H9 (cell line): ENCODE data around the gene ZNF346. TPM values are rescaled to one million over a fixed set of nuclear protein-coding genes. Genes with fewer than 3 reads are reported as not detected.

ENCODE experiments used
- DNase-seq: peaks from one replicate; pipeline ENCODE4 v3.0.0-alpha.2; 2017
- H2AFZ ChIP-seq: one replicate; pipeline ENCODE4 v1.6.1; 2013; ENCODE audit warnings: mild to moderate bottlenecking, low read length, control low read depth, moderate library complexity
- H2AK5ac ChIP-seq: 2 replicates; pipeline ENCODE4 v1.6.1; 2013; ENCODE audit warnings: low read length, control low read depth, mixed read lengths; ENCODE audit not compliant: insufficient read length
- H2BK120ac ChIP-seq: one replicate; pipeline ENCODE4 v1.6.1; 2013; ENCODE audit warnings: low read depth, mild to moderate bottlenecking, low read length, control low read depth, inconsistent platforms; ENCODE audit not compliant: poor library complexity, severe bottlenecking
- H2BK12ac ChIP-seq: 2 replicates; pipeline ENCODE4 v1.6.1; 2013; ENCODE audit warnings: low read length, control low read depth, mixed read lengths, low read depth; ENCODE audit not compliant: insufficient read length
- H2BK15ac ChIP-seq: 2 replicates; pipeline ENCODE4 v1.6.1; 2013; ENCODE audit warnings: low read depth, low read length, control low read depth
- H2BK20ac ChIP-seq: one replicate; pipeline ENCODE4 v1.6.1; 2013; ENCODE audit warnings: low read depth, mild to moderate bottlenecking, low read length, control low read depth, inconsistent platforms; ENCODE audit not compliant: poor library complexity, severe bottlenecking
- H2BK5ac ChIP-seq: 2 replicates; pipeline ENCODE4 v1.6.1; 2013; ENCODE audit warnings: low read length, control low read depth, mixed read lengths; ENCODE audit not compliant: insufficient read length
- H3K14ac ChIP-seq: 2 replicates; pipeline ENCODE4 v1.6.1; 2013; ENCODE audit warnings: low read length, control low read depth; ENCODE audit not compliant: insufficient read depth
- H3K18ac ChIP-seq: 2 replicates; pipeline ENCODE4 v1.6.1; 2013; ENCODE audit warnings: low read depth, mild to moderate bottlenecking, mixed read lengths, low read length, control low read depth; ENCODE audit not compliant: insufficient read length
- H3K23ac ChIP-seq: 2 replicates; pipeline ENCODE4 v1.6.1; 2013; ENCODE audit warnings: low read length, control low read depth, mixed read lengths, low read depth; ENCODE audit not compliant: insufficient read length
- H3K23me2 ChIP-seq: 2 replicates; pipeline ENCODE4 v1.6.1; 2013; ENCODE audit warnings: low read depth, mild to moderate bottlenecking, mixed read lengths, low read length, control low read depth; ENCODE audit not compliant: insufficient read length, poor library complexity, severe bottlenecking
- H3K27ac ChIP-seq: 2 replicates; pipeline ENCODE4 v1.5.1; 2013; ENCODE audit warnings: low read length, control low read depth, mixed read lengths, low read depth; ENCODE audit not compliant: insufficient read length
- H3K27me3 ChIP-seq: 2 replicates; pipeline ENCODE4 v1.6.1; 2013; ENCODE audit warnings: low read length, control low read depth, inconsistent platforms; ENCODE audit not compliant: insufficient read depth
- H3K4ac ChIP-seq: 2 replicates; pipeline ENCODE4 v1.6.1; 2013; ENCODE audit warnings: low read depth, mild to moderate bottlenecking, control low read depth, inconsistent platforms, low read length, moderate library complexity
- H3K4me1 ChIP-seq: 2 replicates; pipeline ENCODE4 v1.6.1; 2013; ENCODE audit warnings: low read length, control low read depth, inconsistent platforms; ENCODE audit not compliant: insufficient read depth
- H3K4me2 ChIP-seq: 2 replicates; pipeline ENCODE4 v1.6.1; 2013; ENCODE audit warnings: low read length, control low read depth, mixed read lengths; ENCODE audit not compliant: insufficient read length, insufficient read depth
- H3K56ac ChIP-seq: 2 replicates; pipeline ENCODE4 v1.6.1; 2013; ENCODE audit warnings: low read depth, mild to moderate bottlenecking, mixed read lengths, low read length, control low read depth; ENCODE audit not compliant: insufficient read length
- H3K79me1 ChIP-seq: 2 replicates; pipeline ENCODE4 v1.6.1; 2013; ENCODE audit warnings: low read depth, mild to moderate bottlenecking, moderate library complexity, low read length, control low read depth, inconsistent platforms; ENCODE audit not compliant: insufficient read depth, poor library complexity, severe bottlenecking
- H3K79me2 ChIP-seq: 2 replicates; pipeline ENCODE4 v1.6.1; 2013; ENCODE audit warnings: low read length, control low read depth, inconsistent platforms; ENCODE audit not compliant: insufficient read depth
- H3K9ac ChIP-seq: 2 replicates; pipeline ENCODE4 v1.6.1; 2013; ENCODE audit warnings: low read length, control low read depth, mixed read lengths; ENCODE audit not compliant: insufficient read length; ENCODE audit errors: extremely low read depth
- H3K9me3 ChIP-seq: one replicate; pipeline ENCODE4 v1.6.1; 2013; ENCODE audit warnings: low read depth, low read length, inconsistent platforms; ENCODE audit not compliant: control insufficient read depth
- H3T11ph ChIP-seq: one replicate; pipeline ENCODE4 v1.6.1; 2013; ENCODE audit warnings: mild to moderate bottlenecking, low read length, control low read depth, inconsistent platforms
- H4K20me1 ChIP-seq: one replicate; pipeline ENCODE4 v1.6.1; 2013; ENCODE audit not compliant: control insufficient read depth, insufficient read length, insufficient read depth
- H4K5ac ChIP-seq: 2 replicates; pipeline ENCODE4 v1.6.1; 2013; ENCODE audit warnings: low read depth, mild to moderate bottlenecking, mixed read lengths, low read length, control low read depth; ENCODE audit not compliant: insufficient read length
- H4K8ac ChIP-seq: replicated peaks from 2 replicates; pipeline ENCODE4 v1.6.1; 2013; ENCODE audit warnings: low read length, control low read depth, mixed read lengths, low read depth; ENCODE audit not compliant: insufficient read length
- H4K91ac ChIP-seq: 2 replicates; pipeline ENCODE4 v1.6.1; 2013; ENCODE audit warnings: low read depth, mild to moderate bottlenecking, moderate library complexity, mixed read lengths, low read length, control low read depth; ENCODE audit not compliant: insufficient read length
- H3K27ac Mint-ChIP-seq, 3 experiments: 2 replicates in 2 of 3; 3 replicates in 1 of 3; pipeline ENCODE4 v1.8.0; 2020 to 2021; ENCODE audit warnings: mixed read lengths in 3 of 3, mild to moderate bottlenecking in 1 of 3, moderate library complexity in 1 of 3
- H3K27me3 Mint-ChIP-seq: 2 replicates; pipeline ENCODE4 v1.8.0; 2021; ENCODE audit warnings: low read depth, mild to moderate bottlenecking, moderate library complexity, mixed read lengths
- H3K36me3 Mint-ChIP-seq, 3 experiments: 2 replicates in 2 of 3; 3 replicates in 1 of 3; pipeline ENCODE4 v1.8.0; 2020 to 2021; ENCODE audit warnings: low read depth in 3 of 3, mixed read lengths in 3 of 3; ENCODE audit not compliant: insufficient read depth in 1 of 3
- H3K4me1 Mint-ChIP-seq, 2 experiments: 2 replicates each; pipeline ENCODE4 v1.8.0; 2020; ENCODE audit warnings: mixed read lengths in 2 of 2
- H3K4me3 Mint-ChIP-seq, 2 experiments: 2 replicates in 1 of 2; 3 replicates in 1 of 2; pipeline ENCODE4 v1.8.0; 2020 to 2021; ENCODE audit warnings: mild to moderate bottlenecking in 2 of 2, mixed read lengths in 2 of 2, moderate library complexity in 1 of 2
- H3K9me3 Mint-ChIP-seq, 2 experiments: 2 replicates in 1 of 2; 3 replicates in 1 of 2; pipeline ENCODE4 v1.8.0; 2020; ENCODE audit warnings: mild to moderate bottlenecking in 2 of 2, mixed read lengths in 2 of 2, moderate library complexity in 1 of 2
- CTCF ChIP-seq: fragments of 200-600 bp; sonication (generic); conservative IDR thresholded peaks from 3 replicates; pipeline ENCODE4 v1.8.0; 2021; ENCODE audit warnings: antibody characterized with exemption, mild to moderate bottlenecking
- WGBS: extraction: QIAGEN DNeasy Blood & Tissue Kit; methylation state at CpG from one replicate; pipeline ENCODE4 v1.1.7; 2013; ENCODE audit warnings: missing lambda C conversion rate, low lambda C conversion rate, mixed read lengths; ENCODE audit not compliant: insufficient read length; ENCODE audit errors: extremely low coverage; 5-methylcytosine and 5-hydroxymethylcytosine counted together
- total RNA-seq: library from RNA; stranded (reverse); gene quantifications from 2 replicates; pipeline ENCODE4 v1.2.1, GENCODE V29; 2021

Gene ZNF346
- total RNA-seq, 1 experiment from 2014 or later, result 22.7 TPM

GRCh38 chr5:177081859-177082258 is 59.4 kb downstream of the ZNF346 start:
- no peak overlapping the region for H3K56ac ChIP-seq
- TF ChIP-seq CTCF, result no peak
- no peaks in the 10 kb centered on the region for H3K36me3 Mint-ChIP-seq
- WGBS, result no CpG with 5 or more reads among the region's 10 CpGs
- peaks cover 8% of the 10 kb centered on the region for H3K4me1 ChIP-seq
- H3K9me3 ChIP-seq, result no peaks in the 10 kb centered on the region
- H3K23ac ChIP-seq, result no peak overlapping the region
- H3K27me3 ChIP-seq, result no peaks in the 10 kb centered on the region
- H3K27me3 Mint-ChIP-seq, result no peaks in the 10 kb centered on the region
- no peaks in the 10 kb centered on the region for H3K79me1 ChIP-seq
- no peak overlapping the region for H2BK120ac ChIP-seq
- H4K91ac ChIP-seq, result no peak overlapping the region
- H3K27ac Mint-ChIP-seq, result no peak overlapping the region
- no peak overlapping the region for H3K27ac ChIP-seq
- H4K20me1 ChIP-seq, result no peaks in the 10 kb centered on the region
- H2AFZ ChIP-seq, result no peak overlapping the region
- H3K4me3 Mint-ChIP-seq, result no peak overlapping the region
- no peak overlapping the region for H2BK5ac ChIP-seq
- H3K4me1 Mint-ChIP-seq, result peaks cover 20 to 26% of the 10 kb centered on the region in 2 experiments
- no peak overlapping the region for H4K5ac ChIP-seq
- H3K9me3 Mint-ChIP-seq, result no peaks in the 10 kb centered on the region; a peak in 2 of 5 replicates
- DNase-seq, result no peak
- H3K4ac ChIP-seq, result no peak overlapping the region
- H3K23me2 ChIP-seq, result no peaks in the 10 kb centered on the region
- no peak overlapping the region for H3T11ph ChIP-seq
- no peaks in the 10 kb centered on the region for H3K79me2 ChIP-seq
- H3K4me2 ChIP-seq, result no peak overlapping the region
- H2BK12ac ChIP-seq, result no peak overlapping the region
- H4K8ac ChIP-seq, result no peak overlapping the region
- H3K9ac ChIP-seq, result no peak overlapping the region
- H2BK15ac ChIP-seq, result no peak overlapping the region
- no peak overlapping the region for H2BK20ac ChIP-seq
- no peak overlapping the region for H3K14ac ChIP-seq
- no peak overlapping the region for H2AK5ac ChIP-seq
- no peak overlapping the region for H3K18ac ChIP-seq
